T-helper 17 cell (primary cell): ENCODE results near the gene KLF4. TPM values are rescaled to one million over a fixed set of nuclear protein-coding genes. Genes with fewer than 3 reads are reported as not detected.
"Not testable (repeated sequence)": the region's sequence is repeated elsewhere in the genome, so short reads cannot be mapped to it uniquely, and the experiment has no call there.

Experiments
- ATAC-seq: fragments of 150-1000 bp; cut with Tn5 transposase; 2 replicates; pipeline ENCODE4 v1.10.0; 2021; ENCODE audit warnings: mild to moderate bottlenecking, moderate library complexity
- DNase-seq, 3 donors: peaks; one replicate each; pipeline versions ENCODE4 v3.0.0 to v3.0.0-alpha.2; 2020 to 2021
- H3K9me3 ChIP-seq: one replicate; pipeline ENCODE4 v1.7.0; 2013; ENCODE audit warnings: low read length, mild to moderate bottlenecking; ENCODE audit not compliant: control insufficient read depth, poor library complexity, severe bottlenecking
- H3K27ac Mint-ChIP-seq: one replicate; pipeline ENCODE4 v1.8.0; 2022; ENCODE audit warnings: mild to moderate bottlenecking, moderate library complexity, mixed read lengths
- H3K27me3 Mint-ChIP-seq: one replicate; pipeline ENCODE4 v1.8.0; 2022; ENCODE audit warnings: mixed read lengths
- H3K36me3 Mint-ChIP-seq: one replicate; pipeline ENCODE4 v1.8.0; 2022; ENCODE audit warnings: low read depth, mixed read lengths
- H3K4me1 Mint-ChIP-seq: one replicate; pipeline ENCODE4 v1.8.0; 2022; ENCODE audit warnings: mild to moderate bottlenecking, mixed read lengths
- H3K4me3 Mint-ChIP-seq: one replicate; pipeline ENCODE4 v1.8.0; 2022; ENCODE audit warnings: mild to moderate bottlenecking, moderate library complexity, mixed read lengths
- total RNA-seq, 4 donors: library from RNA in 2 of 4; stranded (reverse) in 2 of 4; gene quantifications; one replicate each; pipeline ENCODE4 v1.2.3 and lab custom pipeline; 2022 to 2026

The KLF4 gene
- total RNA-seq, 2 donors from 2014 or later: 22.1 to 55.3 TPM

DNA sequence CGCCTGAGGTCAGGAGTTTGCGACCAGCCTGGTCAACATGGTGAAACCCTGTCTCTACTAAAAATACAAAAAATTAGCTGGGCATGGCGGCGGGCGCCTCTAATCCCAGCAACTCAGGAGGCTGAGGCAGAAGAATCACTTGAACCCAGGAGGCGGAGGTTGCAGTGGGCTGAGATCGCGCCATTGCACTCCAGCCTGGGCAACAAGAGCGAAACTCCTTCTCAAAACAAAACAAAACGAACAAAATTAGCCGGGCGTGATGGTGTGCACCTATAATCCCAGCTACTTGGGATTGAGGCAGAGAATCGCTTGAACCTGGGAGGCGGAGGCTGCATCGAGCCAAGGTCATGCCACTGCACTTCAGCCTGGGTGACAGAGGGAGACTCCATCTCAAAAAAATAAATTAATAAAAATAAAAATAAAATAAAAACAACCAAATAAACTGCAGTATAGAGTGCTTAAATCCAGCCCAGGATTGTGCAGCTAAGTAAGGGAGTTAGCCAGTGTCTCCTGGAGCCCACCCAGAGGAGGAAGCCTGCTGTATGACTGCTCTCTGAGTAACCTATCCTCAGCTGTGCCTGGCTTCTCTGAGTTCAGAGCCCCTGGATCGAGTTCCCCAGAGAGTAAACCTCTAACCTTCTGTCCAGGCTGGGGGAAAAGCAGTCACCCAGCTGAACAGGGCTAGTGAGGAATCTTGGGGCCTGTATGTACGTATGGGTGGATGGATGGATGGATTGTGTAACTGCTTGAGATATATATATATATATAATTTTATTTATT lies 11.0 kb upstream of the KLF4 start:
- DNase-seq, ATAC-seq, H3K27ac Mint-ChIP-seq, H3K9me3 ChIP-seq, H3K4me3 Mint-ChIP-seq, H3K36me3 Mint-ChIP-seq, H3K4me1 Mint-ChIP-seq, H3K27me3 Mint-ChIP-seq: not testable (repeated sequence)

DNA sequence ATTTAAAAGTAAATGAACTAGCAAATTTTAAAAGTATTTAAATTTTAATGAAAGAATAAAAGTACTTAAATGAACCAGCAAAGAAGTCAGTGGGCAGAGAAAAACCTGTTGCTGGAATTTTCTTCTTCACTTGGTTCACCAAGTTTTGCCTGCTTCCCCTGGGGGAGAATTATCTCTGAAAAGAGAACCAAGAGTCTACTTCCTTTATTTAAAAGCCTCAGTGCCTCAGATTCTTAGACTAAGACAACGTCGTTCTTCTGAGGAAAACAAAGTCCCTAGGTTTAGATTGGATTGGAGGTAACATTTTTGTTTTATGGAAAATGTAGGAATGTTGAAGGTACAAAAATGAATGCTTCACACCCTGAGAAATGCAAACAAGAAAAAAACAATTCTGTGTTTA lies 7.4 kb upstream of the KLF4 start:
- H3K27me3 Mint-ChIP-seq: peaks cover 18% of the 10 kb centered on the region
- no peaks in the 10 kb centered on the region for H3K9me3 ChIP-seq
- no peak overlapping the region for H3K4me3 Mint-ChIP-seq
- DNase-seq: no peak
- ATAC-seq: no peak
- peaks cover 2% of the 10 kb centered on the region for H3K36me3 Mint-ChIP-seq
- no peaks in the 10 kb centered on the region for H3K4me1 Mint-ChIP-seq
- no peak overlapping the region for H3K27ac Mint-ChIP-seq

DNA sequence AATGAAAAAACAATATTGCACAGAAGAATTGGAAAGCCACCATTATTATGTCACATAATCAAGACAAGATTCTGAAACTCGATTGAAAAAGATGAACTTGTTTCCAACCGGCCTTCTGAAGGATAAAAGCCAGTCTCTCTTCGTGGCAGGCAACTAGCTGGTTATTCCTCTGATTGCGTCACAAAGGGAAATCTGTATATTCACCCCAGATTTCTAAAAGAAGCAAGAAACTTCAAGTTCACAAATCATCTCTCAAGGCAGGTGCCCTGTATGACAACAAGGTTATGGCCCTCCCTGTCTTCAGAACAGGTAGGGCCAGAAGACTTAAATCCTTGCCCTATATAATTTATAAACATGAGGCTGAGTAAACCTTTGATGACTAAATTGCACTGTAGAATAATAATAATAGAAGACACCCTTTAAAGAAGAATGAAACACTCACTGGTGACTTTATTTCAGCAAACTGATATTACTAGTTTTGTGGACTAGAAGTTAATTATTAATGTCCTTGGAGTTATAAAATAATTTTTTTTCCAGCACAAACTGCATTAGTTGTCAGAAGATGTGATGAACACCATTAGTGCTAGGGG lies 2.9 kb upstream of the KLF4 start:
- peaks cover 6% of the 10 kb centered on the region for H3K36me3 Mint-ChIP-seq
- H3K4me1 Mint-ChIP-seq: peaks cover 6% of the 10 kb centered on the region
- ATAC-seq (no peak), DNase-seq (no peak)
- no peaks in the 10 kb centered on the region for H3K9me3 ChIP-seq
- H3K27me3 Mint-ChIP-seq: peaks cover 50% of the 10 kb centered on the region
- H3K27ac Mint-ChIP-seq: no peak overlapping the region
- no peak overlapping the region for H3K4me3 Mint-ChIP-seq

DNA sequence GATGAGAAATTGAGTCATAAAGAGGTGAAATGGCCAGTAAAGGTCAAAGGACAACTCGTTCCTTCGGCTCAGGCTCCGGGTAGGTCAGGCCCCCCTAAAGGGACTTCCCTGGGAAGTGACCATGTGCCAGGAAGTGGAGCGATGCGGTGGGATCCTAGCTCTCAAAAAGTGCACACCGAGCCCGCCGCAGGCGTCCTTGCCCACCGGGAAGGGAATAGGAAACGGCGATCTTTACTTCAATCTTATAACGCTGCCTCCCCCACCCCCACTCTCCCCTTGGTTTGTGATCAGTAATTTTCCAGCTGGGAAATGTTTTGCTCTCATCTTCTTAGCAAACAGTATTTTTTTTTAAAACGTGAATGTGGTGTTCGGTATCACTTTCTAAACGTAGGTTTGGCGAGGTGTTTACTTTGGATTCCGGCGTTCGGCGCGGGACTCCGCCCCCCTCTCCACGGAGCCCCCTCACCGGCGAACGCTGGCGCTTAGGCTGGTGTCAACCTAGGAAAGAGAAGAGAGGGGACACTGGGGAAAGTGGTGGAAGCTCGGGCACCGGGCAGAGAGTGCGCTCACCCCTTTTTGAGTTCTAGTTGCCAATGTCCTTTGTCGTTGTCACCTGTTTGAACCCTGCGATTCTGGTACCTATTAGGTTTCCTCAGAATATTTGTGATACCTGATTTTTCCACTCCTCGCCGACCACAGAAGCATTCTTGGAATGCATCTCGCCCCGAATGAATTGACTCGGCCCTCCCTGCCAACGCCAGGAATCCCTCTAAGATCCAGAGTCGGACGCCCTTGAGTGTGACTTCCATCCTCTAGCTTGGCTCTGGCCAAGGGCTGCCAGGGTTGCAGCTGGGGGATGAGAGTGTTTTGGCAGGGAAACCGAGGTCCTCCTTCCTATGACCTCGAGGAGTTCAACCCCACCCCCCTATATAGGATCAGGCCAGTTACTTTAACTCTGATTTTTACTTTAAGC lies 1.8 kb upstream of the KLF4 start:
- H3K27ac Mint-ChIP-seq: peak overlapping the region; percentile 79
- DNase-seq (no peak), ATAC-seq (no peak)
- peaks cover 6% of the 10 kb centered on the region for H3K36me3 Mint-ChIP-seq
- H3K27me3 Mint-ChIP-seq: peaks cover 56% of the 10 kb centered on the region
- peak overlapping the region; percentile 83 for H3K4me3 Mint-ChIP-seq
- peaks cover 6% of the 10 kb centered on the region for H3K4me1 Mint-ChIP-seq
- H3K9me3 ChIP-seq: no peaks in the 10 kb centered on the region

DNA sequence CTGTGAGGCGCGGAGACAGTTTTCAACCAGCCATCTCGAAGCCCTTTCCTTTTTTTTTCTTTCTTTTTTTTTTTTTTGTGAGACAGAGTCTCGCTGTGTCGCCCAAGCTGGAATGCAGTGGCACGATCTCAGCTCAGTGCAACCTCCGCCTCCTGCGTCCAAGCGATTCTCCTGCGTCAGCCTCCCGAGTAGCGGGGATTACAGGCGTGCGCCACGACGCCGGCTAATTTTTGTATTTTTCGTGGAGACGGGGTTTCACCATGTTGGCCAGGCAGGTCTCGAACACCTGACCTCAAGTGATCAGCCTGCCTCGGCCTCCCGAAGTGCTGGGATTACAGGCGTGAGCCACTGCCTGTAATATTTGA lies 1.0 kb upstream of the KLF4 start:
- not testable (repeated sequence) for DNase-seq, H3K36me3 Mint-ChIP-seq, H3K9me3 ChIP-seq, ATAC-seq, H3K4me1 Mint-ChIP-seq
- peaks cover 57% of the 10 kb centered on the region for H3K27me3 Mint-ChIP-seq
- peak overlapping the region; percentile 79 for H3K27ac Mint-ChIP-seq
- H3K4me3 Mint-ChIP-seq: peak overlapping the region; percentile 83

DNA sequence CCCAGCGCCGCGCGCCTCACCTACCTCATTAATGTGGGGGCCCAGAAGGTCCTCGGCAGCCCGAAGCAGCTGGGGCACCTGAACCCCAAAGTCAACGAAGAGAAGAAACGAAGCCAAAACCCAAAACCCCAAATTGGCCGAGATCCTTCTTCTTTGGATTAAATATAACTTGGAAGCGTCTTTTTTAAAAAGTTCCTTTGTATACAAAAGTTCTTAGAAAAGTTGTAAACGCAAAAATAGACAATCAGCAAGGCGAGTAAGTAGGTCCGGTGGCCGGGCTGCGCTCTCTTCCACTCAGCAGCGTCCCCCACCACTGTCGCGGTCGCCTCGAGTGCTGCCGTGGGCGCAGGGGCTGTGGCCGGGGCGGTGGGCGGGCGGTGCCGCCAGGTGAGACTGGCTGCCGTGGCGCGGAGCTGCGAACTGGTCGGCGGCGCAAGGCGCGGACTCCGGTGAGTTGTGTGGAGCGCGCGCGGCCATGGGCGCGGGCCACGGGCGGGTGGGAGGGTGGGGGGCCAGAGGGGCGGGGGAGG lies 360 bp downstream of the KLF4 start:
- Mint-ChIP-seq H3K4me3 (peak overlapping the region; percentile 90), H3K36me3 (peaks cover 6% of the 10 kb centered on the region), H3K4me1 (peaks cover 6% of the 10 kb centered on the region), H3K27ac (peak overlapping the region; percentile 79), H3K27me3 (peaks cover 52% of the 10 kb centered on the region)
- H3K9me3 ChIP-seq: no peaks in the 10 kb centered on the region
- DNase-seq (no peak), ATAC-seq (no peak)

DNA sequence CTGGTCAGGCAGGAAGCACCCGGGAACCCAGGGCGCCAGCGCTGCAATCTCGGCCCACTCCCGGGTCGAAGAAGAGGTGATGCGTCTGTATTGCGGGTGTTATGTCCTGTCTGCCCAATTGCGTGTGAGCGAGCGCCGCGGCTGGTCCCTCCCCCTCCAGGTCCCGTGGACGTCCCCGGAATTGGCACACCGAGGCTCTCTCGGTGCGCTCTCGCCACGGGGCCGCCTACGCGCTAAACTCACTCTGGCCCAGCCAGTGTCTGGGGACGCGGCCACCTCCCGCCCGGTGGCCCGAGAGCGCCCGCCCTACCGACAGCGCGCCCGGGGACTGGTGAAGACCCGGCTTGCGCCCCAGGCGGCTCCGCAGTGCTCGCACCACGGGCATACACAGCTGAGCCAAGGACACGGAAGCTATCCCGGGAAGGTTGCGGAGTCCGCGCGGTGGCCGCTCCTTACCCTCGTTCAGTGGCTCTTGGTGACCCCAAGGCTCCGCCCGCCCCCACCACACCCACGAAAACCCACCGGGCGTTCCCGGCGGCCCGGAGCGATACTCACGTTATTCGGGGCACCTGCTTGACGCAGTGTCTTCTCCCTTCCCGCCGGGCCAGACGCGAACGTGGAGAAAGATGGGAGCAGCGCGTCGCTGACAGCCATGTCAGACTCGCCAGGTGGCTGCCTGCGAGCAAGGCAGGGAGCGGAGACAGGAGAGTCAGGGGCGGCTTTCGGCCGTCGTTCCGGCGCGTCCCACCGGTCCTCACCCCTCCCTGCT lies 1.0 kb downstream of the KLF4 start:
- ATAC-seq: peak; percentile 25
- H3K27ac Mint-ChIP-seq: peak overlapping the region; percentile 79
- DNase-seq: no peak
- no peaks in the 10 kb centered on the region for H3K9me3 ChIP-seq
- H3K36me3 Mint-ChIP-seq: peaks cover 6% of the 10 kb centered on the region
- peaks cover 6% of the 10 kb centered on the region for H3K4me1 Mint-ChIP-seq
- peak overlapping the region; percentile 90 for H3K4me3 Mint-ChIP-seq
- peaks cover 54% of the 10 kb centered on the region for H3K27me3 Mint-ChIP-seq

DNA sequence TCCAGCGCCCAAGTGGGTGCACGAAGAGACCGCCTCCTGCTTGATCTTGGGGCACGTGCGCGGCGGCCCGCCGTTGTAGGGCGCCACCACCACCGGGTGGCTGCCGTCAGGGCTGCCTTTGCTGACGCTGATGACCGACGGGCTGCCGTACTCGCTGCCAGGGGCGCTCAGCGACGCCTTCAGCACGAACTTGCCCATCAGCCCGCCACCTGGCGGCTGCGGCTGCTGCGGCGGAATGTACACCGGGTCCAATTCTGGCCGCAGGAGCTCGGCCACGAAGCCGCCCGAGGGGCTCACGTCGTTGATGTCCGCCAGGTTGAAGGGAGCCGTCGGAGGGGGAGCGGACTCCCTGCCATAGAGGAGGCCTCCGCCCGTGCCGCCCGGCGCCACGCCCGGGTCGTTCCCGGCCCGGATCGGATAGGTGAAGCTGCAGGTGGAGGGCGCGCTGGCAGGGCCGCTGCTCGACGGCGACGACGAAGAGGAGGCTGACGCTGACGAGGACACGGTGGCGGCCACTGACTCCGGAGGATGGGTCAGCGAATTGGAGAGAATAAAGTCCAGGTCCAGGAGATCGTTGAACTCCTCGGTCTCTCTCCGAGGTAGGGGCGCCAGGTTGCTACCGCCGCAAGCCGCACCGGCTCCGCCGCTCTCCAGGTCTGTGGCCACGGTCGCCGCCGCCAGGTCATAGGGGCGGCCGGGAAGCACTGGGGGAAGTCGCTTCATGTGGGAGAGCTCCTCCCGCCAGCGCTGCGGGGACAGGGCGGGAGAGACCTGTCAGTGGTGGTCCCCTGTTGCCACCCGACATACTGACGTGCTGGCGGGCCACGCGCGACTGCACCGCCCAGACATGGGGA lies 1.8 kb downstream of the KLF4 start:
- Mint-ChIP-seq H3K27me3 (peaks cover 58% of the 10 kb centered on the region), H3K4me3 (peak overlapping the region; percentile 90), H3K27ac (peak overlapping the region; percentile 74), H3K4me1 (peaks cover 6% of the 10 kb centered on the region), H3K36me3 (peaks cover 6% of the 10 kb centered on the region)
- no peaks in the 10 kb centered on the region for H3K9me3 ChIP-seq
- ATAC-seq (no peak), DNase-seq (no peak)

DNA sequence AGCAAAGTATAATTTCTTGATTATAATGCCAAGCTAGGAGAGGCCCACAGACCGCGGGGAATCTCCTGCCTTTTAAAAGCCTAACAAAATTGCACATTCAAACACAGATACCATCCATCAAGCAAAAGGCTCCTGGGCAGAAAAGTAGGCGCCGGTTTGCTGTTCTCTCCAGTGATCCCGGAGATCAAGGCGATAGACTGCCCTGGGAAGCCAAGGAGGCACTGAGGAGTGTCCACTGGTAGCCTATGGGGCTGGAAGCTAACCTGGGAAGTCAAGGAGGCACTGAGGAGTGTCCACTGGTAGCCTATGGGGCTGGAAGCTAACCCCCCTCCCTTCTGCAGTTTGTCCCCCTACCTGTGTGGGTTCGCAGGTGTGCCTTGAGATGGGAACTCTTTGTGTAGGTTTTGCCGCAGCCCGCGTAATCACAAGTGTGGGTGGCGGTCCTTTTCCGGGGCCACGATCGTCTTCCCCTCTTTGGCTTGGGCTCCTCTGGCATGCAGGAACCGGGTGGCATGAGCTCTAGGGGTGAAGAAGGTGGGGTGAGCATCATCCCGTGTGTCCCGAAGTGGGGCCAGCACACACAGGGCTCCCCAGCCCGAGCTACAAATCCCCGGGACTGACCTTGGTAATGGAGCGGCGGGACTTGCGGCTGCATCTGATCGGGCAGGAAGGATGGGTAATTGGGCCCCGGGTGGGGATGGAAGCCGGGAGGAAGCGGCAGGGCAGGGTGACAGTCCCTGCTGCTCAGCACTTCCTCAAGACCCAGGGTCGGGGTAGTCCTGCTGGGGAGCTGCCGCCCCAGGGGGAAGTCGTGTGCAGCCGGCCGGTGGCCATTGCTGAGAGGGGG lies 2.7 kb downstream of the KLF4 start:
- peaks cover 51% of the 10 kb centered on the region for H3K27me3 Mint-ChIP-seq
- peak overlapping the region; percentile 74 for H3K27ac Mint-ChIP-seq
- peak overlapping the region; percentile 90 for H3K4me3 Mint-ChIP-seq
- DNase-seq: no peak
- H3K9me3 ChIP-seq: no peaks in the 10 kb centered on the region
- H3K36me3 Mint-ChIP-seq: peaks cover 3% of the 10 kb centered on the region
- no peak for ATAC-seq
- peaks cover 6% of the 10 kb centered on the region for H3K4me1 Mint-ChIP-seq

DNA sequence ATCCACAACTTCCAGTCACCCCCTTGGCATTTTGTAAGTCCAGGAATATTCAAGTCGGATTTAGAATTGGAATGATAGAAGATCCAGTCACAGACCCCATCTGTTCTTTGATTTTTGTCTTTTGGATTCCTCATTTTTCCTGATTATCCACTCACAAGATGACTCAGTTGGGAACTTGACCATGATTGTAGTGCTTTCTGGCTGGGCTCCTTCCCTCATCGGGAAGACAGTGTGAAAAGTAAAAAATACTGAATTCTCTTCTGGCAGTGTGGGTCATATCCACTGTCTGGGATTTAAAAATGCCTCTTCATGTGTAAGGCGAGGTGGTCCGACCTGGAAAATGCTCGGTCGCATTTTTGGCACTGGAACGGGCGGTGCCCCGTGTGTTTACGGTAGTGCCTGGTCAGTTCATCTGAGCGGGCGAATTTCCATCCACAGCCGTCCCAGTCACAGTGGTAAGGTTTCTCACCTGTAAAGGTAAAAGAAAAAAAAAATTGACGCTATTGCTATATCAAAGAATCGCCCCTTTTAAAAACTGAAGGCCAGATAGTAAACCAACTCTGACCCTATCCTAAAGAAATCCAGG lies 4.0 kb downstream of the KLF4 start:
- no peak for ATAC-seq
- Mint-ChIP-seq H3K27me3 (peaks cover 37% of the 10 kb centered on the region), H3K27ac (no peak overlapping the region), H3K36me3 (peaks cover 3% of the 10 kb centered on the region), H3K4me3 (no peak overlapping the region), H3K4me1 (peaks cover 4% of the 10 kb centered on the region)
- H3K9me3 ChIP-seq: no peaks in the 10 kb centered on the region
- no peak for DNase-seq

DNA sequence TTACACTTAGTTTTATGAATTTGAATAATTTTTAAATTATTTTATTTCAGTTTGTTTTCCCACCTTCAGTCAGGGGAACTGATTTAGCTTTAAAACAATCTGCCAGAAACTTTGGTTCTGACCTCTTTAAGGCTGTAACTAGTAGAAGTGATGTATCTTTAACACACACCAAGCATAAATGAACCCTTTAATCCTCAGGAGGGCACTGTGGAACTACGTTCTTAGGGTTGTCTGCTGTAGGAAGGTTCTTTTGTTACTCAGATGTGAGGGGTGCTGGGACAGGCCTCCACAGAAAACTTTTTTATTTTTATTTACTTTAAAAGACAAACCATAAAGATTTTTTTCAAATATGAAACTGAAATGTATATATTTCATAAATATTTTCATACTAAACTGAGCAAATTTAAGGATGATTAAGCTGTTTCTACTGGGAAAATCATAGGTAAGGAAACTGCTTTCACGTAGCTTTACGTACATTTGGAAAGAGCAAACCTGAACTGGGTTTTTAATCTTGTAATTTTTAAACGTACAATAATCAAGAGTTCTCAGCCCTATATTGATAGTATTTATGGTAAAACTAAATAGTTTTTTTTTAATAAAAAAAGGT lies 5.3 kb downstream of the KLF4 start:
- Mint-ChIP-seq H3K4me3 (no peak overlapping the region), H3K4me1 (no peaks in the 10 kb centered on the region), H3K27me3 (peaks cover 31% of the 10 kb centered on the region), H3K36me3 (no peaks in the 10 kb centered on the region), H3K27ac (no peak overlapping the region)
- DNase-seq (no peak), ATAC-seq (no peak)
- H3K9me3 ChIP-seq: no peaks in the 10 kb centered on the region
